Stimulated activated CD8-positive, alpha-beta memory T cell treated with anti-CD3 and anti-CD28 coated beads, Interleukin-15, amount 100 ng/mL, for 4 hours (primary cell): ENCODE measurements around the gene MTM1.

Experiments used
- DNase-seq, 2 donors: peaks; one replicate each; pipeline ENCODE4 v3.0.0-alpha.2; 2020; ENCODE audit warnings: low read depth in 2 of 2

MTM1 gene

GRCh38 chrX:150602743-150603142, 34.3 kb downstream of the MTM1 start:
- no peak for DNase-seq

- no peak for DNase-seq
Measured at GRCh38 chrX:150605603-150606002, 37.2 kb downstream of the MTM1 start.

GRCh38 chrX:150607201-150607600, 38.8 kb downstream of the MTM1 start:
- DNase-seq: no peak

GRCh38 chrX:150610043-150610442, 41.6 kb downstream of the MTM1 start:
- no peak for DNase-seq

- DNase-seq: no peak
Measured at GRCh38 chrX:150610446-150610845, 42.0 kb downstream of the MTM1 start.

- no peak for DNase-seq
Measured at GRCh38 chrX:150615356-150615755, 46.9 kb downstream of the MTM1 start.

GRCh38 chrX:150616179-150616862, 47.9 kb downstream of the MTM1 start:
- DNase-seq: no peak

GRCh38 chrX:150616863-150617198, 48.4 kb downstream of the MTM1 start:
- DNase-seq: no peak

GRCh38 chrX:150621652-150622051, 53.2 kb downstream of the MTM1 start:
- no peak for DNase-seq

- no peak for DNase-seq
Measured at GRCh38 chrX:150623583-150623982, 55.2 kb downstream of the MTM1 start.

- no peak for DNase-seq
Measured at GRCh38 chrX:150625097-150625496, 56.7 kb downstream of the MTM1 start.

GRCh38 chrX:150625875-150626274, 57.5 kb downstream of the MTM1 start:
- no peak for DNase-seq

GRCh38 chrX:150627957-150628356, 59.5 kb downstream of the MTM1 start:
- DNase-seq: no peak

- DNase-seq: no peak
Measured at GRCh38 chrX:150635952-150636351, 67.5 kb downstream of the MTM1 start.

GRCh38 chrX:150642423-150642822, 74.0 kb downstream of the MTM1 start:
- DNase-seq: no peak

GRCh38 chrX:150643271-150643670, 74.8 kb downstream of the MTM1 start:
- DNase-seq: no peak

- DNase-seq: no peak
Measured at GRCh38 chrX:150643958-150644357, 75.5 kb downstream of the MTM1 start.

GRCh38 chrX:150644422-150644821, 76.0 kb downstream of the MTM1 start:
- DNase-seq: no peak

- no peak for DNase-seq
Measured at GRCh38 chrX:150647331-150647730, 78.9 kb downstream of the MTM1 start.

GRCh38 chrX:150648296-150648940, 80.0 kb downstream of the MTM1 start:
- DNase-seq: no peak

GRCh38 chrX:150649096-150649870, 80.9 kb downstream of the MTM1 start:
- no peak for DNase-seq

GRCh38 chrX:150651906-150652305, 83.5 kb downstream of the MTM1 start:
- no peak for DNase-seq

- no peak for DNase-seq
Measured at GRCh38 chrX:150655788-150656187, 87.4 kb downstream of the MTM1 start.
